ENCODE data around the gene EEF1AKMT1. TPM values are rescaled to one million over a fixed set of nuclear protein-coding genes. Genes with fewer than 3 reads are reported as not detected.
"Not testable (repeated sequence)": the region's sequence is repeated elsewhere in the genome, so short reads cannot be mapped to it uniquely, and the experiment has no call there.

EEF1AKMT1 gene
- total and polyA plus RNA-seq, 2 donors (not counting 1 experiment from before 2014, with no cell fraction given), result 7.6 to 18.0 TPM

DNA sequence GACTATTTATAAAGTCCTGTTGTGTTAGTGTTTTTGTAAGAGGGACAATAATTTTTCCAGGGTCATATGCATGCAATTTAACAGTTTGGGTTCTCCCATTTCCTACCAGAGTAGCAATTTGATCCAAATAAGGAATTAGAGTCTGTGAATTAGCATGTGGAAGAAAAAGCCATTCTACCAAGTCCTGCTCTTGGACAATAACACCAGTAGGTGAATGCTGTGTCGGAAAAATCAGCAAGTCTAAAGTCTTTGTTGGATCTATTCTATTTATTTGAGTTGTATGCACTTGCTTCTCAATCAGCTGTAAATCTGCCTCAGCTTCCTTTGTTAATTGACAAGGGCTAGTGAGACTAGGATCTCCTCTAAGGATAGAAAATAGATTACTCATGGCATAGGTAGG lies 91.7 kb downstream of the EEF1AKMT1 start:
- no peaks in the 10 kb centered on the region for H4K20me1 ChIP-seq (ENCODE audit: control insufficient read depth, extremely low read depth, insufficient read depth, low read length)
- H3K4me1 ChIP-seq (ENCODE audit: control insufficient read depth, extremely low read depth, insufficient read depth, low read length), result peaks cover 3% of the 10 kb centered on the region
- no peak for DNase-seq (ENCODE audit: low read depth in 2 of 2)
- TF ChIP-seq, protein P1, sequence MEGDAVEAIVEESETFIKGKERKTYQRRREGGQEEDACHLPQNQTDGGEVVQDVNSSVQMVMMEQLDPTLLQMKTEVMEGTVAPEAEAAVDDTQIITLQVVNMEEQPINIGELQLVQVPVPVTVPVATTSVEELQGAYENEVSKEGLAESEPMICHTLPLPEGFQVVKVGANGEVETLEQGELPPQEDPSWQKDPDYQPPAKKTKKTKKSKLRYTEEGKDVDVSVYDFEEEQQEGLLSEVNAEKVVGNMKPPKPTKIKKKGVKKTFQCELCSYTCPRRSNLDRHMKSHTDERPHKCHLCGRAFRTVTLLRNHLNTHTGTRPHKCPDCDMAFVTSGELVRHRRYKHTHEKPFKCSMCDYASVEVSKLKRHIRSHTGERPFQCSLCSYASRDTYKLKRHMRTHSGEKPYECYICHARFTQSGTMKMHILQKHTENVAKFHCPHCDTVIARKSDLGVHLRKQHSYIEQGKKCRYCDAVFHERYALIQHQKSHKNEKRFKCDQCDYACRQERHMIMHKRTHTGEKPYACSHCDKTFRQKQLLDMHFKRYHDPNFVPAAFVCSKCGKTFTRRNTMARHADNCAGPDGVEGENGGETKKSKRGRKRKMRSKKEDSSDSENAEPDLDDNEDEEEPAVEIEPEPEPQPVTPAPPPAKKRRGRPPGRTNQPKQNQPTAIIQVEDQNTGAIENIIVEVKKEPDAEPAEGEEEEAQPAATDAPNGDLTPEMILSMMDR (conservative IDR thresholded peaks at IDR 0.05 in 1 of 2, IDR thresholded peaks at IDR 0.05 in 1 of 2; ENCODE audit: low read depth in 1 of 2, low read length in 2 of 2), result no peak
- no peak for TF ChIP-seq EZH2 (IDR thresholded peaks at IDR 0.05; ENCODE audit: low read length, missing control alignments)
- H3K27ac ChIP-seq (ENCODE audit: insufficient read depth, low read length), result no peak overlapping the region
- H3K4me3 ChIP-seq (replicated peaks in 1 of 4; ENCODE audit: control extremely low read depth in 1 of 4, insufficient read depth in 1 of 4, low read depth in 3 of 4, low read length in 4 of 4), result no peak overlapping the region
- no peaks in the 10 kb centered on the region for H3K79me2 ChIP-seq (ENCODE audit: control insufficient read depth, insufficient read depth, low read length)
- no peaks in the 10 kb centered on the region for H3K36me3 ChIP-seq (ENCODE audit: control insufficient read depth, insufficient read depth, low read length)
- H3K4me2 ChIP-seq (ENCODE audit: extremely low read depth, insufficient read depth, low read length), result no peak overlapping the region
- H3K9ac ChIP-seq (ENCODE audit: insufficient read depth, low read length), result no peak overlapping the region
- no peaks in the 10 kb centered on the region for H3K27me3 ChIP-seq (ENCODE audit: control insufficient read depth, insufficient read depth, low read length)
- no peak overlapping the region for H2AFZ ChIP-seq (ENCODE audit: low read length)
- no peaks in the 10 kb centered on the region for H3K9me3 ChIP-seq (ENCODE audit: control insufficient read depth, insufficient read depth, low read depth, low read length)

DNA sequence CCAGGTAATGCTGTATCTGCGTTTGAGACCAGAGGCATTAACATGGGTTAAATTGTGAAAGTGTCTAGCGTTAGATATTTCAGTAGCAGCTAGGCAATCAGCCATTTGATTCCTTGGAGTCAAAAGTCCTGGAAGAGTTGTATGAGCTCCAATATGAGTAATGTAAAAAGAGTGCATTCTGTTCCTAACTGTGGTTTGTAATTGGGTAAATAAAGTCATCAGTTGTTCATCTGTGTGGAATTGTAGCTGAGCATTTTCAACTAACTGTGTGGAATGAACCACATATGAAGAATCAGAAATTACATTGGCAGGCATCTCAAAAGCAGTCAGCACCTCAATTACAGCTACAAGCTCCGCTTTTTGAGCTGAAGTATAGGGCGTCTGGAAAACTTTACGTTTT lies 92.3 kb downstream of the EEF1AKMT1 start:
- H3K27me3 ChIP-seq (ENCODE audit: control insufficient read depth, insufficient read depth, low read length); H3K9ac ChIP-seq (ENCODE audit: insufficient read depth, low read length); H3K27ac ChIP-seq (ENCODE audit: insufficient read depth, low read length); H3K9me3 ChIP-seq (ENCODE audit: control insufficient read depth, insufficient read depth, low read depth, low read length); H3K79me2 ChIP-seq (ENCODE audit: control insufficient read depth, insufficient read depth, low read length); H3K4me1 ChIP-seq (ENCODE audit: control insufficient read depth, extremely low read depth, insufficient read depth, low read length); H3K36me3 ChIP-seq (ENCODE audit: control insufficient read depth, insufficient read depth, low read length); H3K4me3 ChIP-seq (replicated peaks in 1 of 4; ENCODE audit: control extremely low read depth in 1 of 4, insufficient read depth in 1 of 4, low read depth in 3 of 4, low read length in 4 of 4); H2AFZ ChIP-seq (ENCODE audit: low read length); H4K20me1 ChIP-seq (ENCODE audit: control insufficient read depth, extremely low read depth, insufficient read depth, low read length): not testable (repeated sequence)
- DNase-seq (ENCODE audit: low read depth in 2 of 2), result peak; percentile 82 to 90
- H3K4me2 ChIP-seq (ENCODE audit: extremely low read depth, insufficient read depth, low read length), result peak overlapping the region; percentile 25

- Histone ChIP-seq H3K9me3 (ENCODE audit: control insufficient read depth, insufficient read depth, low read depth, low read length) (no peaks in the 10 kb centered on the region), H3K27ac (ENCODE audit: insufficient read depth, low read length) (no peak overlapping the region), H3K36me3 (ENCODE audit: control insufficient read depth, insufficient read depth, low read length) (no peaks in the 10 kb centered on the region), H3K4me2 (ENCODE audit: extremely low read depth, insufficient read depth, low read length) (no peak overlapping the region), H3K79me2 (ENCODE audit: control insufficient read depth, insufficient read depth, low read length) (no peaks in the 10 kb centered on the region), H3K27me3 (ENCODE audit: control insufficient read depth, insufficient read depth, low read length) (no peaks in the 10 kb centered on the region), H3K9ac (ENCODE audit: insufficient read depth, low read length) (no peak overlapping the region), H4K20me1 (ENCODE audit: control insufficient read depth, extremely low read depth, insufficient read depth, low read length) (no peaks in the 10 kb centered on the region), H2AFZ (ENCODE audit: low read length) (no peak overlapping the region), H3K4me1 (ENCODE audit: control insufficient read depth, extremely low read depth, insufficient read depth, low read length) (peaks cover 3% of the 10 kb centered on the region), H3K4me3 (replicated peaks in 1 of 4; ENCODE audit: control extremely low read depth in 1 of 4, insufficient read depth in 1 of 4, low read depth in 3 of 4, low read length in 4 of 4) (no peak overlapping the region)
- TF ChIP-seq, protein P1 (conservative IDR thresholded peaks at IDR 0.05 in 1 of 2, IDR thresholded peaks at IDR 0.05 in 1 of 2; ENCODE audit: low read depth in 1 of 2, low read length in 2 of 2), result no peak
- no peak for DNase-seq (ENCODE audit: low read depth in 2 of 2)
Observed at GRCh38 chr13:20680416-20681080, 93.2 kb downstream of the EEF1AKMT1 start.

All from fibroblast of lung (primary cell).